Nephron (organoid): Measurements from ENCODE around the gene WDR76.
"Not testable (repeated sequence)": the region's sequence is repeated elsewhere in the genome, so short reads cannot be mapped to it uniquely, and the experiment has no call there.

Source experiments
- H3K27ac Mint-ChIP-seq, 3 experiments: 2 replicates each; pipeline ENCODE4 v1.8.0; 2020; ENCODE audit warnings: mixed read lengths in 3 of 3, mild to moderate bottlenecking in 2 of 3, moderate library complexity in 1 of 3
- H3K27me3 Mint-ChIP-seq: 2 replicates; pipeline ENCODE4 v1.8.0; 2021; ENCODE audit warnings: low read depth, mild to moderate bottlenecking, moderate library complexity, mixed read lengths
- H3K36me3 Mint-ChIP-seq: 2 replicates; pipeline ENCODE4 v1.8.0; 2020; ENCODE audit warnings: low read depth, mixed read lengths
- H3K4me1 Mint-ChIP-seq: 2 replicates; pipeline ENCODE4 v1.8.0; 2020; ENCODE audit warnings: mixed read lengths
- H3K4me3 Mint-ChIP-seq, 3 experiments: 2 replicates each; pipeline ENCODE4 v1.8.0; 2020; ENCODE audit warnings: mild to moderate bottlenecking in 3 of 3, mixed read lengths in 3 of 3, moderate library complexity in 2 of 3
- H3K9me3 Mint-ChIP-seq: 2 replicates; pipeline ENCODE4 v1.8.0; 2020; ENCODE audit warnings: mixed read lengths
- CTCF ChIP-seq, 3 experiments: fragments of 200-600 bp; sonication (generic); IDR thresholded peaks; one replicate each; pipeline ENCODE4 v1.5.0; 2021; ENCODE audit warnings: antibody characterized with exemption in 3 of 3; ENCODE audit not compliant: unreplicated experiment in 3 of 3

The WDR76 gene

GRCh38 chr15:43854801-43855200 is 28.0 kb downstream of the WDR76 start:
- Mint-ChIP-seq H3K9me3 (no peaks in the 10 kb centered on the region), H3K27ac (no peak overlapping the region), H3K27me3 (no peaks in the 10 kb centered on the region), H3K4me3 (no peak overlapping the region), H3K36me3 (peaks cover 12% of the 10 kb centered on the region), H3K4me1 (no peaks in the 10 kb centered on the region)
- TF ChIP-seq CTCF (IDR thresholded peaks at IDR 0.05; ENCODE audit: unreplicated experiment in 3 of 3), result no peak

- no peaks in the 10 kb centered on the region for H3K9me3 Mint-ChIP-seq
- no peaks in the 10 kb centered on the region for H3K4me1 Mint-ChIP-seq
- no peaks in the 10 kb centered on the region for H3K27me3 Mint-ChIP-seq
- no peaks in the 10 kb centered on the region for H3K36me3 Mint-ChIP-seq
- TF ChIP-seq CTCF (IDR thresholded peaks at IDR 0.05; ENCODE audit: unreplicated experiment in 3 of 3), result no peak
- no peak overlapping the region for H3K4me3 Mint-ChIP-seq
- H3K27ac Mint-ChIP-seq, result no peak overlapping the region
Observed at GRCh38 chr15:43859546-43859945, 32.7 kb downstream of the WDR76 start.

- H3K9me3 Mint-ChIP-seq, H3K4me1 Mint-ChIP-seq, H3K36me3 Mint-ChIP-seq, H3K27ac Mint-ChIP-seq, H3K4me3 Mint-ChIP-seq, H3K27me3 Mint-ChIP-seq: not testable (repeated sequence)
Observed at GRCh38 chr15:43866636-43867035, 39.8 kb downstream of the WDR76 start.

GRCh38 chr15:43867096-43867495 is 40.3 kb downstream of the WDR76 start:
- Mint-ChIP-seq H3K4me1 (no peaks in the 10 kb centered on the region), H3K4me3 (no peak overlapping the region), H3K9me3 (no peaks in the 10 kb centered on the region), H3K36me3 (no peaks in the 10 kb centered on the region), H3K27me3 (no peaks in the 10 kb centered on the region), H3K27ac (no peak overlapping the region)
- no peak for TF ChIP-seq CTCF (IDR thresholded peaks at IDR 0.05; ENCODE audit: unreplicated experiment in 3 of 3)

- H3K4me1 Mint-ChIP-seq, result no peaks in the 10 kb centered on the region
- H3K27ac Mint-ChIP-seq, result no peak overlapping the region
- H3K4me3 Mint-ChIP-seq, result no peak overlapping the region
- no peaks in the 10 kb centered on the region for H3K9me3 Mint-ChIP-seq
- TF ChIP-seq CTCF (IDR thresholded peaks at IDR 0.05; ENCODE audit: unreplicated experiment in 3 of 3), result no peak
- no peaks in the 10 kb centered on the region for H3K27me3 Mint-ChIP-seq
- H3K36me3 Mint-ChIP-seq, result no peaks in the 10 kb centered on the region
Observed at GRCh38 chr15:43868406-43868805, 41.6 kb downstream of the WDR76 start.

GRCh38 chr15:43871835-43872234 is 45.0 kb downstream of the WDR76 start:
- Mint-ChIP-seq H3K9me3 (no peaks in the 10 kb centered on the region), H3K27me3 (no peaks in the 10 kb centered on the region), H3K27ac (no peak overlapping the region), H3K4me3 (no peak overlapping the region), H3K36me3 (no peaks in the 10 kb centered on the region), H3K4me1 (no peaks in the 10 kb centered on the region)
- no peak for TF ChIP-seq CTCF (IDR thresholded peaks at IDR 0.05; ENCODE audit: unreplicated experiment in 3 of 3)
